ENCODE results near the gene PRDM12.

PRDM12 gene

DNA sequence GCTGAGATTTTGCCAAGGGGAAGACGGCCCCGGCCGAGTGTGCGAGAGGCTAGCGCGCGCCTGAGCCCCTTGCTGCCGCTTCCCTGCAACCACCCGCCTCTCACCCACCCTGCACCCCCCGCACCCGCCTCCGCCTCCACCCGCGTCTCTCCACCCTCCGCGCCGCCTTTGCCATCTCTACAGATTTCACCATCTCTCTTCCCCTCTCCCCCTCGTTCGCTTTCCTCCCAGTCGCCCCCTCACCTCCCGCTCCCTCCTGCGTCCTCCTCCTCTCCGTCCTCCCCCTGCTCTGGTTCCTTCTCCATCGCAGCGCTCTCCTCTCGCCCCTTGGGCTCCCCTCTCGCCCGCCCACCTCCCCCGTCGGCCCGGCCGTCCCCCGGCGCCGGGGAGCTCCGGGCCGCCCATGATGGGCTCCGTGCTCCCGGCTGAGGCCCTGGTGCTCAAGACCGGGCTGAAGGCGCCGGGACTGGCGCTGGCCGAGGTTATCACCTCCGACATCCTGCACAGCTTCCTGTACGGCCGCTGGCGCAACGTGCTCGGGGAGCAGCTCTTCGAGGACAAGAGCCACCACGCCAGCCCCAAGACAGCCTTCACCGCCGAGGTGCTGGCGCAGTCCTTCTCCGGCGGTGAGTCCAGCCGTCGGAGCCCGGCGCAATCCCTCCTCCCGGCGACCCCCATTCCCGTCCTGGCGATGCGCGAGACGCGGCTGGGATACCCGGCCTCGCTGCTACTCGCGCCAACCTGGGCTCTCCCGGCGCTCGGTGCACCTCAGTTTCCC is at the start of gene PRDM12:
Gene PRDM12, plus strand, starts transcription at position 344 of the 778 bp plus-strand sequence. Its CDS starts 60 bp downstream, at position 404.
- no peak for DNase-seq

DNA sequence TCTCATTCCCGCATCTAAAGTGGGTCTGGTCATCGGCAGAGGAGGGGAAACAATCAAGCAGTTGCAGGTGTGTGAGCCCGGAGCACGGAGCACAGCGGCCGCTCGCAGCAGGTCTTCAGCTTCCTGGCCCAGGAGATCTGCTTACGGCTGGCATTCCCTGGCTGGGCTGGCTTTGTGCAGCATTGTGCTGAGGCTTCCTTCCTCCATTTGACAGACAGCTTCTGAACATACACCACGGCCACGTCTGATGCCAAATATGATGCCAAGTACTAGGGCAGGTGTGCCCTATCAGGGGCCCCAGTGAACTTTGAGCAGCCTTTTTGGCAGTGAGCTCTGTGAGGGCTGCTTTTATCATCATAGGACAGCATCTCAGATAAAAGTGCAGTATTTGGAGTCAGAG is 47.9 kb upstream of the PRDM12 start:
- no peak for DNase-seq

DNA sequence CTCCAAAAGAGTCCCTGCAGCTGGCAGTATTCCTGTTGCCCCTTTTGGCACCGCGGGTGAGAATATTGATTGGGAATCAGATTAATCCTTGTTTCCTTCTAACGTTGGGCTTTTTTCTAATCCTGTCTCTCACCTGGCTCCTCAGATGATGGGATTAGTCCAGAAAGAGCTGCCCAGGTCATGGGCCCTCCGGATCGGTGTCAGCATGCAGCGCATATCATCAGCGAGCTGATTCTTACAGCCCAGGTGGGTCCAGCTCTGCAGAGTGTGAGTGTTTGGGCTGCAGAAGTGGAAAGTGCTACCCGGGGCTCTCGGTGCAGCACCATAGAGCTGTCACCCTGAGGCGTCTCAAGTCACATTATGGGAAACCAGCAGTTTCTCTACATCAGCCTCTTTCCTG is 40.9 kb upstream of the PRDM12 start:
- no peak for DNase-seq

- DNase-seq, result no peak
Observed at GRCh38 chr9:130624154-130624553, 40.2 kb upstream of the PRDM12 start.

DNA sequence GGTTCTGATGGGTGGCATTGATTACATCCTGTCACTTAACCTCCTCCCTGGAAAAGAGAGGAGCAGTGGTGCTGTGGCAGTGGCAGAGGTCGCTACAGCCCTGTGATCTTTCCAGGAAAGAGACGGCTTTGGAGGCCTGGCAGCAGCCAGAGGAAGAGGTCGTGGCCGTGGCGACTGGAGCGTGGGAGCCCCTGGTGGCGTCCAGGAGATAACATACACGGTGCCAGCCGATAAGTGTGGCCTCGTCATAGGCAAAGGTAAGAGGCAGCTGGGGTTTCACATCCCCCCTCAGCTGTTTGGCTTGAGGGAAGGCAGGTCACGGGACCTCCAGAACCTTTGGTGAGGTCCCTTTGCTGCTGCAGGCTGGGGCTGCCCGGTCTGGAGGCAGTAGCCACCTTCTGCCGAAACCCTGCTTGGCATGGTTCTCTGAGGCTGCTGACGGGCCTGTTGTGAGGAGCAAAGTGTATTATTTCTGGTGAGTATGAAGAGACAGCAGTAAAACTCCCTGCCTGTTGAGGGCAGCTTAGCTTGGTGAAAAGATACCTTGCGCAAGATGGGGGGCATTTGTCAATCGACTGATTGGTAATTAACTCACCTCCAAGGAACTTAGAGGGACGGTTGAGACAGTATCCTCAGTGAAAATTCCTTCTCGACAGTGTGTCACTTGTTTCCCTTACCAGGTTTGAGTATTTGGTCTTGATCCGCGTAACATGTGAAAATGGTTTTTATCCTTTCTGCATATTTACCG is 38.0 kb upstream of the PRDM12 start:
- DNase-seq, result no peak

DNA sequence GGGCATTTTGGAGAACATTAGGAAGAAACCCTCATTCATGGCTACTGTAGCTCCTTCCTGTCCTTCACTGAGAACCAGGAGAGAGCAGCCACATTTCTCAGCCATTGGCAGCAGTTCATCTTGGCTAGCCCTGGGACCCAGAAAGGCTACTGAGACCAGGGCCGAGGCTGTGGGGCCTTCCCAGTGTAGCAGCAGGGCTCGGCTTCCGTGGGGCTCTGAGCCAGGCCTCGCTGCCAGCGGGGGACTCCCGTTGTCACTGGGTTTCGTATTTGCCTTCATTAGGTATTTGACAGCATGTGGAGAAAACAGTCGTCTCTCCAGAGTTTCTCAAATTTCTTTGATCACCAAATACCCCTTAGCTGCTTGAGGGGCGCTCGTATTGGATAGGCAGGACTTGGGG is 37.3 kb upstream of the PRDM12 start:
- DNase-seq, result no peak

GRCh38 chr9:130627896-130628792 is 36.2 kb upstream of the PRDM12 start:
- DNase-seq, result no peak

DNA sequence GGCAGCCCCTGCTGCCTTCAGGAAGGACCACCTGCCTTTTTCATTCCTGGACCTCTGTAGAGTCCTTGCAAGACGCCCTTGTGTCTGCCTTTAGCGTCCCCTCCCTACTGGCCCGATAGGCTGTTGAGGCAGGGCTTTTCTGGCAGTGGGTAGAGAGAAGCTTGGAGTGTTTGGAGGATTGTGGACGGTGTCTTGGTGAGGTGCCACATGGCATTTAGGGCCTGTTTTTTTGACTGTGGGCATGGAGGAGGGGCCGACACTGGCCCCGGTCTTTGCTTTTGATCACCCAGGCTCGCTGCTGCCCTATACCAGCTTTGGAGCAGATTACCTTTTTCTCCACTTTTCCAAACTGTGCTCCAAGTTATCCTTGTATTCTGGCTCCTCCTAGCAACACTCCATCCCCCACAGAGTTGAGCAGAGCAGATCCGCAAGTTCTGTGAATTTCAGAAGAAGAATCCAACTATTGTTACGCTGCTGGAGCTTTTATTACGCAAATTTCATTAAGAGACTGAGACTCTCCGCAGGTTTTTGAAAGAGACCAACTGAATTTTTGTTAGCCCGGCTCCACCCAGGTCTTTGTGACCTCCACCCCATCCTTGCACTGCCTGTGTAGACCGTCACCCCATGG is 34.8 kb upstream of the PRDM12 start:
- DNase-seq, result no peak

DNA sequence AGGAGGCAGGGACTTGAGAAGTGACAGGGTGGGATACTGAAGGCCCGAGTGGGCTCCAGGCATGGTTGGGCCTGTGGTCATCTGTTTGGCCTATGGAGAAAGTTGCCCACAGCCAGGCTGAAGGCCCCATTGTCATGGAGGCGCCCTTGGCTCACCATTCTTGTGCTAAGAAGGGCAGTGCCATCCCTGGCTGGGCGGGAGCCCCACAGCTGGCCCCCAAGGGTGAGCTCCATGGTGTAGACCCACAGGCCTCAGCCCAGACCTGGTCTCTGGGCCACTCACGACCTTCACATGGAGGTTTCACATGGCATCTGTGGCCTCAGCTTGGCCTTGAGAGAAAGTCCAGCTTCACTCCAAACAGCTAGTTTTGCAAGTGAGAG is 34.3 kb upstream of the PRDM12 start:
- DNase-seq, result no peak

- DNase-seq, result no peak
Observed at GRCh38 chr9:130630506-130631330, 33.7 kb upstream of the PRDM12 start.

GRCh38 chr9:130631331-130632080 is 32.9 kb upstream of the PRDM12 start:
- DNase-seq, result no peak

DNA sequence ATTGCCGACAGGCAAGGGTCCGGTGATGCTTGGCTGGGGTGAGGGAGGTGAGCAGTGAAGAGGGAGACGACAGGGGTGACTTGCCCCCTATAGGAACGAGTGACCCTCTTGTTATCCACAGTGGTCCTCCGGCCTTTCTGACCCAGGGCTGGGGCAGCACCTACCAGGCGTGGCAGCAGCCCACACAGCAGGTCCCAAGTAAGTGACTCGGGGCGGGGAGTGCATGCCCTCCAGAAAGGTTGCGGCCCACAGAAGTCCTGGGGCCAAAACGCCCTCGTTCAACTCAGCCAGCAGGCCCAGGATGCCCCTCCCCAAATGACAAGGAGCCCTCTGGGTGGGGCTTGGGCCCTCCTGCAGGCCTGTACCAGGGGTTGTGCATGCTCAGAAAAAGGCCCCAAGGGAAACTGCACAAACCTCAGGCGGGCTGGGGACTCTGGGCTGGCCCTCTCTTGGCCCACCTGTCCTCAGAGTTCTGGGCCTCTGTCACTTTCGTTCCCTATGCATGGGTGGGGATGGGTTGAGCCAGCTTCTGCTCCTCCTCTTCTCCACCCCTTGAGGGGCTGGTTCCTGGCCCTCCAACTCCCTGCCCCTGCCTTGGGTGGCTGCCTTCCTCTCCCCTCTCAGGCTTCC is 32.2 kb upstream of the PRDM12 start:
- DNase-seq, result no peak

- DNase-seq, result no peak
Observed at GRCh38 chr9:130632841-130633240, 31.6 kb upstream of the PRDM12 start.

GRCh38 chr9:130633336-130634190 is 30.8 kb upstream of the PRDM12 start:
- DNase-seq, result no peak

DNA sequence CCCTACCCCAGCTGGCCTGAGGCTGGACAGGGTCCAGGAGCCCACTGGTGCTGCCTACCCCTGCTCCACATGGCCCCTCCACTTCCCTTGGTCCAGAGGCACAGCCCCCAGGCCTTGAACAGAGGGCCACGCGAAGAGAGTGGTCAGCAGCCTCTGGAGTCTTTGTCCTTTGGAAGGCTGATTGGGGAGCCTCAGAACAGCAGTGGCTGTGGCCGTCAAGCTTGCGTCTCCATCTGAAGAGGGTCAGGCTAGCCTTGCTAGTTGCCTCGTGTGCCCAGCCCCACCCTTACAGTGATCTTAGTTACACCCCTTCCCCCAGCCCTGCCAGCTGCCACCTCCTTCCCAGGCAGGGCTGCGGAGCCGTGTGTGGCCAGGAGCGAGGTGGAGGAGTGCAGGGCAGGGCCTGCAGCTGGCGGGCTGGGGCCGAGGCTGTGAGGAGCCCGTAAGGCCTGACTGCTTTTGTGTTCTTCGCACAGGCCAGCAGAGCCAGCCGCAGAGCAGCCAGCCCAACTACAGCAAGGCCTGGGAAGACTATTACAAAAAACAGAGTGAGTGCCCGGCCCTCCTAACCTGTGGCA is 30.1 kb upstream of the PRDM12 start:
- DNase-seq, result no peak

DNA sequence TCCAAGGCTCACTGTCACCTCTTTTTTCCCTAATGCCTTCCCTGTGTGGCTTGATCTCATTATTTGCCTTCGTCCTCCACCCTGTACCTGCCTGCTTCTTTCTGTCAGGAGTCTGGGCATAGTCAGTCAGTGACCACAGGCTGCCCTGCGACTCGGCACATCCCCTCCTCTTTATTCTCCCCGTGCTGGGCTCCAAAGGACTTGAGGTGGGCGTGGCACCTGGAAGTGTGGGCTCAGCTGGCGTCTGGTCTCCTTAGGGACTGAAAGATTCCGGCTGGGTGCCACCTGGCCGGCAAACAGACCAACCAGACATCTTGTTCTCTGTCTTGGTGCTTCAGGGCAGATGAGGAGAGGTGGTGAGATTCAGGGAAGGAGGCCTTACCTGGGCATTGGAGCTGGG is 29.6 kb upstream of the PRDM12 start:
- DNase-seq, result no peak

DNA sequence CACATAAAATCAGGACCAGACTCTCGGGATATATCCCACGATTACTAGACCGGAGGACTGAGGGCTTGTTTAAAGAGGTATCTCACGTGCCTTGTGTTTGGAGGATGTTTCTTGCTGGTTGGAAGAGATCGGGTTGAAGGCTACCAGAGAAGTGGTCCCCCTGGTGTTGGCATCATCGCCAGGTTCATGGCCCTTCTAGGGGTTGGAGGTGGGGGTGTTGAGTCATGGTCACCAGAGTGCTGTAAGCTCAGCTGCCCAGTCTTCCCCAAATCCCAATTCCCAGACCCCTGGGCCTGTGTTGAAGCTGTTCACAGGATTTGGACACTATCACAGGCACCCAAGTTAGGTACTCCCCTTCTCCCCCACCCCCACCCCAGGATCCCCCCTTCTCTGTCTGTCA is 29.1 kb upstream of the PRDM12 start:
- no peak for DNase-seq

- no peak for DNase-seq
Observed at GRCh38 chr9:130635721-130636647, 28.4 kb upstream of the PRDM12 start.
